Measurements from ENCODE around the gene SLC38A5.
"Not testable (repeated sequence)": the region's sequence is repeated elsewhere in the genome, so short reads cannot be mapped to it uniquely, and the experiment has no call there.

SLC38A5 gene

DNA sequence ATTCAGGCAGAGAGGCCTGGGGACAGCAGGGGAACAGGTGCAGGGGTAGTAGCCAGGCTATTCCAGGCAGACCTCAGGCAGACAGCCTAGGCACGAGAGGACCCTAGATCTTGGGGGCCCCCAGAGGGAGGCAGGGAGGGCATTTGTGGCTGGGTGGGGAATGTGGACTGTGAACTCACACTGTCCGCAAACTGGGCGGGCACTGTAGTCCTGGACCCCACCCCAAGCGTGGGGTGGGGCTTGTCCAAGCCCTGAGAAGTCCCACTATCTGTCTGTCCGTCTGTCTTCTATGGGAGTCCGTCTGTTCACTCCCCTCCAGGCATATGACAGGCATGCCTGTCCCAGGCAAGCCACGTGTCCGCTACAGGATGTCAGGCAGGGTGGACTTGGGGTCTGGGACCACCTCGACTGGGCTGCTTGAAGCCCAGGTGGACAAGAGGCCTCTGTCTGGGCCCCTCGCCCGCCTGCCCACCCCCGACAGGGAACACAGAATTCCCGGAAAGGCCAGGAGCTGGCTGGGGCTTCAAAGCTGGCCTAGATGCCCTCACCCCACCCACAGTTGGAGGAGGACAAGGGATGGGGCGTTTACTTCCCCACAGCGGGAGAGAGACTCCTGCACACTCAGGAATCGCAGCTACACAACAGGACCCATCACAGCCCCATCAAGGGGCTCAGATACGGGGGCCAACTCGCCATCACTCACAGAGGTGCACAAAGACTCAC is at the start of gene SLC38A5:
Gene SLC38A5, minus strand, starts transcription at position 151 of the 723 bp plus-strand sequence. CDS start 2,336 bp downstream, outside the sequence.
- no peak for DNase-seq (ENCODE audit: low spot score)

DNA sequence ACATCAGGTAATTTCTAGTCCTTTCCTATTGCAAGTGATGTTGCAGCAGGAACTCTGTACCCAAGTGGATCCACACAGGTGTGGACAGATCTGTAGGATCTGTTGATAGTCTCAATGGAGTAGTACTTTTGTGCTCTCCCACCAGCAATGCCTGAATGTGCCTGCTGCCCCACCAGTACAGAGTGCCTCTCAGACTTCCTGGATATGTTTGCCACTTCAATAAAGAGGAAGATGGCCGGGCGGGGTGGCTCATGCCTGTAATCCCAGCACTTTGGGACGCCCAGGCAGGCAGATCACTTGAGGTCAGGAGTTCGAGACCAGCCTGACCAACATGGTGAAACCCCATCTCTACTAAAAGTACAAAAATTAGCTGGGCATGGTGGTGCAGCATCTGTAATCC is 49.4 kb upstream of the SLC38A5 start:
- DNase-seq (ENCODE audit: low spot score) = not testable (repeated sequence)

DNA sequence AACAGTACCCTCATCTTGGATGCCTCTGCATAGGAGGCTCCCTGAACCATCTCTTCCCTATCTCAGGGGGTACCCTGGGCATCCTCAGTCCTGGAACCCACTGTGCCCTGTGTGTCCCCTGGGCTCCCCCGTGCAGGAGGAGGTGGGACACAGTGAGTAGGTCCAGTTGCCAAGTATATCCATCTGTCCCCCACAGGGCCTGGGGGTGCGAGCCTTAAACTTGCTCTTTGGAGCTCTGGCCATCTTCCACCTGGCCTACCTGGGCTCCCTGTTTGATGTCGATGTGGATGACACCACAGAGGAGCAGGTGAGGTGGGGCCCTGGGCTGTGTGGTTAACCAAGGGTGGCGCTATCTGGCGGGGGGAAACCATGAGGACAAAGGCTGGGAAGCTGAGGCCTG is 46.9 kb upstream of the SLC38A5 start:
- no peak for DNase-seq (ENCODE audit: low spot score)

DNA sequence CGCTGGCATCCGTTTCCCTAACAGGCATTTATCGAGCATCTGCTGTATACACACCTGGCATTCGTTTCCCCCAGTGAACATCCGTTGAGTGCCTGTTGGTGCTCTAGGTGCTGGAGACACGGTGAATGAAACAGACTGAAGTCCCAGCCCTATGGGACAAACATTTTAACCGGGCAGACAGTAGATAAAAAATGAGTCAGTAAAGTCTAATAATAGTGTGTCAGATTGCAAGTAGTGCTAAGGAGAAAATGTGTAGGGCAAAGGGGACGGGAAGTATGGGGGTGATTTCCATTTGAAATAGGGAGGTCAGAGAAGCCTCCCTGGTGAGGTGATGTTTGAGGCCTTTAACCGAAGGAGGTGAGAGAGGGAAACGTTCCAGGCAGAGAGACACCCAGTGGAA is 46.2 kb upstream of the SLC38A5 start:
- no peak for DNase-seq (ENCODE audit: low spot score)

DNA sequence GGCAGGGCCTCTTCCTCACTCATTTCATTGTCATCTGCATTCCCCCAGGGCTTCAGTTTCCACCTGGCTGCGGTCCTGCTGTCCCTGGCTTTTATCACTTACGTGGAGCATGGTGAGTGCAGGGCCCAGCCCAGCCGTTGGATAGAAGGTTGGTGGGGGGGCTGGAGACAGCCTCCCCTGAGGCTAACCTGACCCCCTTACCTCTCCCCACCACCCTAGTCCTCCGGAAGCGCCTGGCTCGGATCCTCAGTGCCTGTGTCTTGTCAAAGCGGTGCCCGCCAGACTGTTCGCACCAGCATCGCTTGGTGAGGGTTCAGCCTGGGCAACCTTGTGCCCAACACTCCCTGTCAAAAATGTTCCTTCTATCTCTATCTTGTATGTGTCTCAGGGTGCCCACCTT is 45.8 kb upstream of the SLC38A5 start:
- no peak for DNase-seq (ENCODE audit: low spot score)

DNA sequence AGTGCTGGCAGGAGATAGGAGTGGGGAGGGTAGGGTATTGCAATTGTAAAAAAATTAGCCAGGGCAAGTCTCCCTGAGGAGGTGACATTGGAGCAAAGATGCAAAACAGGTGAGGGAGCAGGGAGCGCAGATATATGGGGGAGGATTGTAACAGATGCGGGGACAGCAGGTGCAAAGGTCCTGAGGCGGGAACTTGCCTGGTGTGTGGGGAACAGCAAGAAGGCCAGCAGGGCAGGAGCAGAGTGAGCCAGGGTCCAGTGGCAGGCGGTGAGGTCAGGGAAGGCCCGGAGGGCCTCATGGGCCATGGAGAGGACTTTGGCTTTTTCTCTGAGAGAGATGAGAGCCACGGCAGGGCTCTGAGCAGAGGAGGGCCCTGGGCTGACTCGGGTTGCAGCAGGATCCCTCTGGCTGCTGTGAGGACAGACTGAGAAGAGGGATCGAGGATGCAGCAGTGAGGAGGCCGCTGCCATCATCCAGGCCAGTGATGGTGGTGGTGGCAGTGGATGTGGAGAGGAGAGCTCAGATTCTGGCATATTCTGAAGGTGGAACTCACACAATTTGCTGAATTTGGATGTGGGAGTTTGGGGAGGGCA is 44.9 kb upstream of the SLC38A5 start:
- DNase-seq (ENCODE audit: low spot score) = no peak

DNA sequence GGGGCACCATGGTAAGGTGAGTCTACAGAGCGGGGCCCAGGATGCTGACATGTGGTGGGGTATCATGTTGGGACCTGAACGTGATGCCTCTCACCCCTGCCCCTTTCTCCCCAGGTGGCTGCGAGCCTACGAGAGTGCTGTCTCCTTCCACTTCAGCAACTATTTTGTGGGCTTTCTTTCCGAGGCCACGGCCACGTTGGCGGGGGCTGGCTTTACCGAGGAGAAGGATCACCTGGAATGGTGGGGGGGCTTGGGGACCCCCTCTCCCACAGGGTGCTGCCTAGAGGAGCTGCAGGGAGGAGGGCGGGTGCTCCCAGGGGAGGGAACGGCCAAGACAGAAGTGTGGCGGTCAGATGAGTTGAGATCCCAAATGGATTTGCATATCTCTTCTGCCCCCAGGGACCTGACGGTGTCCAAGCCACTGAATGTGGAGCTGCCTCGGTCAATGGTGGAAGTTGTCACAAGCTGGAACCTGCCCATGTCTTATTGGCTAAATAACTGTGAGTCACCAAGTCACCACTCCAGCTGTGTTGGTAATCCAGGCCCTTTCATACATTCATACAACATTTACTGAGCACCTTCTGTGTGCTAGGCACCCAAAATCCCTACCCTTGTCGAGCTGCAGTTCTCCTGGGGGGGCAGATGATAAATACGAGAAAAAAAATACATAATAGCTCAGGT is 44.2 kb upstream of the SLC38A5 start:
- no peak for DNase-seq (ENCODE audit: low spot score)

DNA sequence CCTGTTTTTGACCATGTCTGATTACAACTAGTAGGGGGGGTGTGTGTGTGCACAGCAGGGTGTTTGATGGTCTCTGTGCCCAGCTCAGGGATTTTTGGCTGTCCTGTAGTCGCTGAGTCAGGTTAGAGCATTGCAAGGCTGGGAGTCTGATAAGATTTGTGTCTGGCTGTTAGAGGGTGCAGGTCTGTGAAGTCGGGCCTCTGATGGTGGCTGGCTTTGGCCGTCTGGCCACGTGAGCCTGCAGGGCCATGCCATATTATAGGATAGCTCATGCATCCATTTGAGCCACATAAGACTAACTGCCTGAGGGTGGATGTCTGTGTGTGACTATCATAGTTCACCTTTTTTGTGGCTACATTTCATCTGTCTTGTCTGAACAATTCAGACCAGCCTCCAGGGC is 43.6 kb upstream of the SLC38A5 start:
- no peak for DNase-seq (ENCODE audit: low spot score)

DNA sequence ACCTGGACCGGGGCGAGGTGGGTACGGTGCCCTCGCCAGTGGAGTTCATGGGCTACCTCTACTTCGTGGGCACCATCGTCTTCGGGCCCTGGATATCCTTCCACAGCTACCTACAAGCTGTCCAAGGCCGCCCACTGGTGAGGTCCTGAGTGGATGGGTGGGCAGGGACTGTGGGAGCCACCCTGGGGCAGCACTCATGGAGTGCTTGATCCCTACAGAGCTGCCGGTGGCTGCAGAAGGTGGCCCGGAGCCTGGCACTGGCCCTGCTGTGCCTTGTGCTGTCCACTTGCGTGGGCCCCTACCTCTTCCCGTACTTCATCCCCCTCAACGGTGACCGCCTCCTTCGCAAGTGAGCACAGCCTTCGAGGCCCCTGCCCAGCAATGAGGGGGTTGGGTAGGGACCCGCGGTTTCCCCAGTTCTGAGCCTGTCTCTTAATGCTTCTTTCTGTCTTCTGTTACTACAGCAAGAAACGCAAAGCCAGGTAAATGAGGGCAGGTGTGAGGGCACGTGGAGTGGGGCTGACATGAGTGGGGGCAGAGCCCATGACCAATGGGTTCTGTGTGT is 42.4 kb upstream of the SLC38A5 start:
- DNase-seq (ENCODE audit: low spot score) = no peak

DNA sequence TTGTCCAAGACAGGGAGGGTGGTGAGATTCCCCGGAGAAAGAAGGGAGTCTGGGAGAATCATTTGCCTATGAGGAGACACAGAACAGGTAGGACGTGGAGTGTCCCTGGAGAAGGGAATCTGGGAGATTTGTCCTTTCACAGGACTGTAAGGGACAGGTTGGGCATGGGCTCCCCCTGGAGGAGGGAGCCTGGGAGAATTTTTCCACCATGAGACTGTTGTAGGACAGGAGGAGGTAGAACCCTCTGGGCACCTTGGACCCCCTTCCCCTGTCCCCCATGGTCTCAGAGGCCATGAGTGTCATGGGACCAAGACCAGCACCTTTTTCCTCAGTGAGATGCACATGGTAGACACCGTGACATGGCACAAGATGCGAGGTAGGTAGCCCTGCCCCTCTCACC is 41.5 kb upstream of the SLC38A5 start:
- no peak for DNase-seq (ENCODE audit: low spot score)

DNA sequence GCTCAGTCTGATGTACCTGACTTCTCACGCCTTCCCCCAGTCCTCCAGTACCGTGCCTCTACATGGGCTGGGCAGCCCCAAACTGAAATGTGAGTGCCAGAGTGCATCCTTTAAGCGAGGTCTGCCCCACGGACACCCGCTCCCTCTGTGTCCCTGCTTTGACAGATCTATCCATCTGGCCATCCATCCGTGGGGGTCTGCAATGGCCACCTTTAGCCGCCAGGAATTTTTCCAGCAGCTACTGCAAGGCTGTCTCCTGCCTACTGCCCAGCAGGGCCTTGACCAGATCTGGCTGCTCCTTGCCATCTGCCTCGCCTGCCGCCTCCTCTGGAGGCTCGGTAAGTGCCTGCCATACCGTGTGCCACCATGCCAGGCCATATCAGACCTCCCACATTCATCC is 39.6 kb upstream of the SLC38A5 start:
- no peak for DNase-seq (ENCODE audit: low spot score)

DNA sequence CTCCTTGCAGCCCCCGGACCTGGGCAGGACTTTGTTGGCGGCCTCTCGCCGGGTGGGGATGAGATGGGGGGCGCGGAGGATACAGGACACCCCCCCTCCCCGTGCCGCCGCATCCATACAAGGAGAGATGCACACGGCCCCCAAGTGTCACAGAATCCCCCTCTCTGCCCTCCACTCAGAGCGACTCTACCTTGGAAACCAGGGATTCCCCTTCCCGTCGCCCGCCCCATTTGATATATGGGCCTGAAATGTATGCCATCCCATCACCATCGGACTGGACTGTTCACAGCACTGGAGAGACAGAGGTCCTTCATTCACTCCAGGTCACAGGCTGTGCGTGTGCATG is 39.2 kb upstream of the SLC38A5 start:
- no peak for DNase-seq (ENCODE audit: low spot score)

DNA sequence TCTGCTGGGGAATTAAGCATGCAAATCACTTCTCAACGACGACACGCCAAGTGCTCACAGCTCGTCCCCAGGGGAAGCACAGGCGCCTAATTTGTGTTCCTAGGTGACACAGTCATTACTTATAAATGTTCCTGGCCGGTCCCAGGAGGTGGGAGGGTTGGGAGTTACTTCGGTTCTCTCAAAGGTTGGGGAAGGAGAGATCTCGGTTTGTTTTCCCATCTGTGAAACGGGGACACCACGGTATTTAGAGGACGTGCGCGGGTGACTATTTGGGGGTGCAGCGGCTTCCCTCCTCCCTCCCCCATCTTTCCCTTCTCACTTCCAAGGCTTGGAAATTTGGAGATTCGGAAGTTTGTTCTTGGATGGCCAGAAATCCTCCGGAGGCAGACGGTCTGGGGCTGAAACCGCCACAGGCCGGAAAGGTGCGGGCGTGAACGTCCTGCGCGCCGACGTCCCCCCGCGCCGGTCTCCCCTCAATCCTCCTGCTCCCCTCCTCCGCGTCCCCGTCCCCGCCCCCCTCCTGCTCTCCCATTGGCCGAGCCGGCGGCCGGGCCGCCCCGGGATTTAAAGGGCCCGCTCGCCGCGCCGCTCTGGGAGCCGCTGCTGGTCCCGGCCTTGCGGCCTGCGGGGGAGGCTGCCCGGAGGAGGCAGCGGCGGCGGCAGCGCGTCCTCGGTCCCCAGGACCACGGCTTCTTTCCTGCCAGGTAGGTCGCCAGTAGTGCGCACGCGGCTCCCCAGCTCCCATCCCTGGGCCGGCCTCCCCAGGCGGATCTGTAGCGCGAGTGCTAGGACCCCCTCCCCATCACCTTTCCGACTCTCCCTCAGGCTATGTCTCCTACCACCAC is 38.6 kb upstream of the SLC38A5 start, which contains the start of gene PORCN:
Gene PORCN, plus strand, starts transcription at position 593 of the 845 bp plus-strand sequence. CDS start 829 bp downstream, outside the sequence.
- DNase-seq (ENCODE audit: low spot score) = peak; percentile 77

DNA sequence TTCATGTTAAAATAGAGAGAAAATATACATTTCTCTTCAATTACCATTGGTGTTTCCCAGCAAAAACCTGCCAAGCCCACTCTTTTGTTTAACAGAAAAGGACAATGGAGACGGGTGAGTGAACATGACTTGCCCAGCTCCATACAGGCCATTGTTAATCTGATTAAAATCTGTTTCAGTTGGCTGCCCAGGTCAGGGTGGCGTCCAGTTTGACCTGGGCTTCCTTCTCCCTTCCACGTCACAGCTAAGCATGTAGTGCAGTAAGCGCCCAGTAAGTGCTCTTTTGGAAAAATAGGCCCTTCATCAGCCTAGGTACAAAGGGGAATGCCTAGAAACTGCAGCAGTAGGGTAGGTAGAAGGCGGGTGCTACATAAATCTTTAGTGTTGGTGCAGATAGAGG is 37.2 kb upstream of the SLC38A5 start:
- DNase-seq (ENCODE audit: low spot score) = no peak

DNA sequence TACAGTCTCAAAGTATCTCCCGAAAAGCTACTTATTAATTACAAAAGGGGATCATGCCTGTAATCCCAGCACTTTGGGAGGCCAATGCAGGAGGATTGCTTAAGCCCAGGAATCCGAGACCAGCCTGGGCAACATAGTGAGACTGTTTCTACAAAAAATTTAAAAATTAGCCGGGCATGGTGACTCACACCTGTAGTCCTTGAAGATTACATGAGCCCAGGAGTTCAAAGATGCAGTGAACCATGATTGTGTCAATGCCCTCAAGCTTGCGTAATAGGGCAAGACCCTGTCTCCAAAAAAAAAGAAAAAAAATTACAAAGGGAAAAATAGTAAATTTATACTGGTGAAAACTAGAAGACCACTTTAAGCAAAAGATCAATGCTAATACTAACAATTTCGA is 35.4 kb upstream of the SLC38A5 start:
- no peak for DNase-seq (ENCODE audit: low spot score)

DNA sequence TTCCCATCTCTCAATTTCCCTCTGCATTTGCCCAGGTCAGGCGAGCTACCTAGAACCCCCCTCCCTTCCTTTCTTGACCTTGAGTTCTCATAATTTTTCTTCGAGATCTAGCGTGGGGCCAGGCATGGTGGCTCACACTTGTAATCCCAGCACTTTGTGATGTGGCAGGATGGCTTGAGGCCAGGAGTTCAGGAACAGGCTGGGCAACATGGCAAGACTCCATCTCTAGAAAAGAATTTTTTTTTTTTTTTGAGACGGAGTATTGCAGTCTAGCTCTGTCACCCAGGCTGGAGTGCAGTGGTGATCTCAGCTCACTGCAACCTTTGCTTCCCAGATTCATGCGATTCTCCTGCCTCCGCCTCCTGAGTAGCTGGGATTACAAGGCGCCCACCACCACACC is 34.2 kb upstream of the SLC38A5 start:
- no peak for DNase-seq (ENCODE audit: low spot score)

DNA sequence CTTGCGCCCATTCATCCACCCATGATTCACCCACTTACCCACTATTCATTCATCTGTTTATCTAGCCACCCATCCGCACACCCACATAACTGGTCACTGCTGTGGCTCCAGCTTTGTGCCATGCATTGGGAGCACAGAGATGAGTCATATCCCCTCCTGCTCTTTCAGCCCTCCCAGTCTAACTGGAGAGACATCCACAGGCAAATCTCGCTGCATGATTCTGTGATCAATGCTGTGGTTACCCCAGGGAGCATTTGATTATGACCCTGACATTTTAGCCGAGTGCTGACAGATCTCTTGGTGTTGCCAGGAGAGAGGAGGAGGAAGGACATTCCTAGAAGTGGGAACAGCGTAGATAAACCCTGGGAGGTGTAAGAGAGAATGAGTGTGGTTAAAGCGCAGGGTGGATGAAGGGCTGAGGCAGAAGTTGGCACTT is 28.3 kb upstream of the SLC38A5 start:
- no peak for DNase-seq (ENCODE audit: low spot score)

DNA sequence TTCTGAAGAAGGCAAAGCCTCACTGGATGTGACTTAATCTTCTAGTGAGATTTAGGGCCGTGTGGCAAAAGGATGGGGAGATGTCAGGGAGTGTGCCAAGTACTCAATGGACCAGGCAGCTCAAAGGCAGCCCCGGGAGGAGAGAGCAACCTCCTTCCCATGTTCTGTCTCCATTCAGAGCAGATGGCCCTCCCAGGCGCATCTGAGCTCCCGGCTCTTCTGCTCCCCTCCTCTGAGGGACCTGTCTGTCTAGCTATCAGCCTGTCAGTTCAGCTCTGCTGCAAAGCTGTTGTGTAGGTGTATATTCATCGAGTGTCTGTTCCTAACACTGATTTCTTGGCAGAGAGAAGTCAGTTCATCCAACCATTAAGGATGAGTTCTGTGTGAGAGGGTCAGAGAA is 27.8 kb upstream of the SLC38A5 start:
- no peak for DNase-seq (ENCODE audit: low spot score)

DNA sequence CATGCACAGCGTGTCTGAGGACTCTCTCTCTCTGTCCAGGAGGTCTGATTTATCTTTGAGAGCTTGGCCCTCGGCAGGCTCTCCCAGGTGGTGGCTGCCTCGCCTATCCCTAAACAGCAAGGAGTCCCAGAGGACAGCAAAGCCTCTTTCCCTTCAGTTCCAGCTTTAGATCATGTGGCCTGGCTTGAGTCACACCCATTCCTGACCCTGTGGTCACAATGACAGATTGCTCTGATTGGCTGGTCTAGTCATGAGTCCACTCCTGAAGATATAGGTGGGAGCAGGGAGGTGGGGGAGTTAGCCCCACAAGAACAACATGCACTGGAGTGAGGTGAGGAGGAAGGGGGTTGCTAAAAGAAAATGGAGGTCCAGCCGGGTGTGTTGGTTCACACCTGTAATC is 26.6 kb upstream of the SLC38A5 start:
- DNase-seq (ENCODE audit: low spot score) = no peak

DNA sequence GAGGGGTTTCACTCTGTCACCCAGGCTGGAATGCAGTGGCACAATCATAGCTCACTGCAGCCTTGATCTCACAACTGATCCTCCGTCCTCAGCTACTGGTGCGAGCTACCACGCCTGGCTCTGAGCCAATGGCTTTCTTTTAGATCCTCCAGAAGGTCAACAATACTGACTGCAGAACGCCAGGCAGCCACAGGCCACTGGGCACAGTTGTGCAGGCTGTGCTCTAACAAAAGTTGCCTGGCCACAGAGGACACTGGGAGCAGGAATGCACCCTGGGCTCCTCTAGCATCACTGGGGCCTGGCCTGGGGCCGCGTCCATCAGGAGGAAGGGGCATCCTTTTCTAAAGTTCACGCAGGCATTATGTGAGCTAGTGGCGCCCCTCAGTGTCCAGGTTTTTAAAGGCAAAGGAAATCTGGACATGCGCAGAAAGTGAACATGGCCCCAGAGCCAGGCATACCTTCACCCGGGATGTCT is 23.9 kb upstream of the SLC38A5 start:
- DNase-seq (ENCODE audit: low spot score) = no peak

DNA sequence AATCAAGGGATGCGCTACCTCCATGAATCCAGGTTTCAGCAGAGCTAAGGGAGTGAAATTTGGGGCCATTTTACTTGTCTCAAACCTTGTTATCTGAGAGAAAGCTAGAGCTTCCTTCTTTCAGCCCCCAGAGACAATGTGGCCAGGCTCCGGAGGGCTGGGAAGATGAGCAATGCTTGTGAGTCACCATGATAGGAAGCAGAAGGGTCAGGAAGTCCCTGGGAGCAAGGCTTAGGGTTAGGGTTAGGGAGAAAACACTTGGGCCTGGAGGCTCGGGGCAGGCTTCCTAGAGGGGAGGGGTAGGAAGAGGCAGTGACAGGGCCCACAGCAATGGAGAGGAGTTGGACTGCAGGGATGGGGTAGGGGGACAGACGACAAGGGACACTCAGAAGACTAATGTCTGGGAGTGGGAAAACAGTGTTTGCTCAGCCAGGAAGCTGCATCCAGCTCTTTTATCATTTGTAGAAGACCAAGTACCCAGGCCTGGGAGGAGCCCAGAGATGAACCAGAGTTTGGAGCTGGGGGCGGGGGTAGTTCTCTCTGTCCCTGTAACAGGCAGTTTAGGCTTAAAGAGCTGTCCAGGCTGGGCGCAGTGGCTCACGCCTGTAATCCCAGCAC is 22.3 kb upstream of the SLC38A5 start:
- DNase-seq (ENCODE audit: low spot score) = no peak

DNA sequence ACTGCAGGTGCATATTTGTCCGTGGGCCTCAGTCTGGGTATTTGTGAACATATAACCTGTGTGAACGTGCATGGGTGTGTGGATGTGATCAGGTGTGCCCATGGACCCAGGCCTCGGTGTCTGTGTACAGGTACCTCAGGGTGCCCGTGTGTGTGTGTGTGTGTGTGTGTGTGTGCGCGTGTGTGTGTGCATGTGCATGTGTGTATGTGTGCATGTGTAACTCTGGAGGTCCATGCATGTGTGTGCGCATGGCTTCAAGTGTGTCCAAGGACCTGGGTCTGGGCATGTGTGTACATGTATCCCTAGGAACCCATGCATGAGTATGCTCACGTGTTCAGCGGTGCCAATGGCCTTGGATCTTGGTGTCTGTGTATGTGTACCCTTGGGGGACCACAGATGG is 21.7 kb upstream of the SLC38A5 start:
- DNase-seq (ENCODE audit: low spot score) = no peak
